Tibial artery (tissue), 4 donors: Measurements from ENCODE around the gene WDR48.

Experiments
- DNase-seq, 2 donors: peaks; one replicate each; pipeline ENCODE4 v3.0.0-alpha.2; 2019
- H3K27ac ChIP-seq, 2 donors: fragments of 200-600 bp; sonication (generic) in 1 of 2; 1 replicate in 1 of 2; 2 replicates in 1 of 2; pipeline ENCODE4 v1.5.1; 2018 to 2019; ENCODE audit warnings: mild to moderate bottlenecking in 1 of 2
- H3K27me3 ChIP-seq, 2 donors: fragments of 200-600 bp; sonication (generic) in 1 of 2; one replicate each; pipeline versions ENCODE4 v1.5.1 to v1.6.0; 2016 to 2019
- H3K36me3 ChIP-seq, 3 donors: fragments of 200-600 bp; sonication (generic) in 2 of 3; one replicate each; pipeline ENCODE4 v1.5.1; 2016 to 2019; ENCODE audit warnings: mild to moderate bottlenecking in 2 of 3
- H3K4me1 ChIP-seq, 4 donors: fragments of 200-600 bp; sonication (generic) in 2 of 4; 1 replicate in 3 of 4; 2 replicates in 1 of 4; pipeline ENCODE4 v1.5.1; 2016 to 2019
- H3K4me3 ChIP-seq, 2 donors: fragments of 200-600 bp; sonication (generic) in 1 of 2; 1 replicate in 1 of 2; 2 replicates in 1 of 2; pipeline ENCODE4 v1.5.1; 2018 to 2019; ENCODE audit warnings: mild to moderate bottlenecking in 2 of 2
- H3K9me3 ChIP-seq, 3 donors: fragments of 200-600 bp; sonication (generic) in 1 of 3; one replicate each; pipeline ENCODE4 v1.5.1; 2016 to 2019
- CTCF ChIP-seq, 2 experiments: fragments of 200-600 bp in 1 of 2; fragments of 450-650 bp in 1 of 2; IDR thresholded peaks; one replicate each; pipeline ENCODE4 v1.5.1; 2017 to 2019; ENCODE audit warnings: antibody characterized with exemption in 2 of 2, mild to moderate bottlenecking in 1 of 2, moderate library complexity in 1 of 2
- intact Hi-C: fragments of 100-400 bp; cut with DNase I; formaldehyde crosslinking; loops from one replicate; pipeline ENCODE4 v1.15.0; 2023; ENCODE audit warnings: low total_unique reads

The WDR48 gene

GRCh38 chr3:39090922-39091321 lies 39.1 kb downstream of the WDR48 start:
- TF ChIP-seq CTCF (IDR thresholded peaks at IDR 0.05), result no peak
- no peaks in the 10 kb centered on the region for H3K27me3 ChIP-seq
- intact Hi-C loops, result no loop called here
- DNase-seq, result no peak
- no peaks in the 10 kb centered on the region for H3K9me3 ChIP-seq
- H3K36me3 ChIP-seq, result peaks cover 87 to 96% (median 90%) of the 10 kb centered on the region in 3 donors
- no peaks in the 10 kb centered on the region for H3K4me1 ChIP-seq
- no peak overlapping the region for H3K4me3 ChIP-seq
- H3K27ac ChIP-seq, result no peak overlapping the region

- DNase-seq, result no peak
- Histone ChIP-seq H3K27me3 (no peaks in the 10 kb centered on the region), H3K9me3 (no peaks in the 10 kb centered on the region), H3K4me3 (no peak overlapping the region), H3K27ac (no peak overlapping the region), H3K4me1 (peaks cover 0 to 5% (median 0%) of the 10 kb centered on the region in 4 donors), H3K36me3 (peaks cover 84 to 96% (median 86%) of the 10 kb centered on the region in 3 donors)
- intact Hi-C loops, result no loop called here
- no peak for TF ChIP-seq CTCF (IDR thresholded peaks at IDR 0.05)
Measured at GRCh38 chr3:39094851-39095677, 43.2 kb downstream of the WDR48 start.

- TF ChIP-seq CTCF (IDR thresholded peaks at IDR 0.05), result no peak
- Histone ChIP-seq H3K27ac (no peak overlapping the region), H3K27me3 (no peaks in the 10 kb centered on the region), H3K4me1 (peaks cover 0 to 5% (median 0%) of the 10 kb centered on the region in 4 donors), H3K4me3 (no peak overlapping the region), H3K9me3 (no peaks in the 10 kb centered on the region), H3K36me3 (peaks cover 81 to 98% (median 89%) of the 10 kb centered on the region in 3 donors)
- no peak for DNase-seq
- intact Hi-C loops, result no loop called here
Measured at GRCh38 chr3:39095778-39096177, 44.0 kb downstream of the WDR48 start.

GRCh38 chr3:39096775-39097174 lies 45.0 kb downstream of the WDR48 start:
- H3K4me3 ChIP-seq, result no peak overlapping the region
- no peak for TF ChIP-seq CTCF (IDR thresholded peaks at IDR 0.05)
- peaks cover 71 to 91% (median 83%) of the 10 kb centered on the region in 3 donors for H3K36me3 ChIP-seq
- no peak overlapping the region for H3K27ac ChIP-seq
- H3K4me1 ChIP-seq, result peaks cover 0 to 8% (median 0%) of the 10 kb centered on the region in 4 donors
- H3K9me3 ChIP-seq, result no peaks in the 10 kb centered on the region
- no peaks in the 10 kb centered on the region for H3K27me3 ChIP-seq
- intact Hi-C loops, result no loop called here
- DNase-seq, result no peak

GRCh38 chr3:39097716-39098472 lies 46.1 kb downstream of the WDR48 start:
- TF ChIP-seq CTCF (IDR thresholded peaks at IDR 0.05), result no peak
- no peak for DNase-seq
- H3K4me1 ChIP-seq, result peaks cover 0 to 14% (median 3%) of the 10 kb centered on the region in 4 donors
- H3K4me3 ChIP-seq, result no peak overlapping the region
- no peaks in the 10 kb centered on the region for H3K9me3 ChIP-seq
- no peaks in the 10 kb centered on the region for H3K27me3 ChIP-seq
- peaks cover 60 to 86% (median 72%) of the 10 kb centered on the region in 3 donors for H3K36me3 ChIP-seq
- intact Hi-C loops, result no loop called here
- H3K27ac ChIP-seq, result no peak overlapping the region
